Mesenchymal stem cell (in vitro differentiated cells and primary cell): Measurements from ENCODE around the gene SAP25.

Experiments used
- DNase-seq: peaks from one replicate; pipeline ENCODE4 v3.0.0-alpha.2; 2013
- H2AFZ ChIP-seq: one replicate; pipeline ENCODE4 v1.6.1; 2013; ENCODE audit warnings: low read depth, mild to moderate bottlenecking, control low read depth, inconsistent platforms, low read length, moderate library complexity
- H2AK5ac ChIP-seq: 2 replicates; pipeline ENCODE4 v1.6.1; 2013; ENCODE audit warnings: low read length, moderate library complexity, mild to moderate bottlenecking, inconsistent platforms; ENCODE audit not compliant: severe bottlenecking
- H2BK120ac ChIP-seq: one replicate; pipeline ENCODE4 v1.6.1; 2013; ENCODE audit warnings: low read depth, mild to moderate bottlenecking, inconsistent platforms, low read length, moderate library complexity
- H2BK12ac ChIP-seq, 2 experiments: one replicate each; pipeline ENCODE4 v1.6.1; 2013; ENCODE audit warnings: inconsistent platforms in 2 of 2, low read length in 2 of 2, mild to moderate bottlenecking in 2 of 2, moderate library complexity in 2 of 2, control low read depth in 1 of 2
- H2BK15ac ChIP-seq: one replicate; pipeline ENCODE4 v1.6.1; 2013; ENCODE audit warnings: mild to moderate bottlenecking, low read depth, inconsistent platforms; ENCODE audit not compliant: poor library complexity, severe bottlenecking
- H2BK5ac ChIP-seq: 2 replicates; pipeline ENCODE4 v1.6.1; 2013; ENCODE audit warnings: low read depth, mild to moderate bottlenecking, low read length, control low read depth, inconsistent platforms; ENCODE audit not compliant: poor library complexity, severe bottlenecking
- H3K14ac ChIP-seq, 2 experiments: one replicate each; pipeline ENCODE4 v1.6.1; 2013; ENCODE audit warnings: inconsistent platforms in 2 of 2, low read length in 2 of 2, control low read depth in 1 of 2, mild to moderate bottlenecking in 1 of 2, moderate library complexity in 1 of 2
- H3K18ac ChIP-seq, 2 experiments: one replicate each; pipeline ENCODE4 v1.6.1; 2013; ENCODE audit warnings: inconsistent platforms in 2 of 2, low read length in 2 of 2, control low read depth in 1 of 2, low read depth in 1 of 2, mild to moderate bottlenecking in 1 of 2
- H3K23ac ChIP-seq, 2 experiments: one replicate each; pipeline ENCODE4 v1.6.1; 2013; ENCODE audit warnings: inconsistent platforms in 2 of 2, low read length in 2 of 2, mild to moderate bottlenecking in 2 of 2, moderate library complexity in 2 of 2, control low read depth in 1 of 2
- H3K27ac ChIP-seq: 2 replicates; pipeline ENCODE4 v1.5.1; 2013; ENCODE audit warnings: mild to moderate bottlenecking, moderate library complexity, low read length, control low read depth, inconsistent platforms; ENCODE audit not compliant: poor library complexity, severe bottlenecking
- H3K27me3 ChIP-seq, 2 experiments: 2 replicates each; pipeline versions ENCODE4 v1.6.1 to v1.7.0; 2013; ENCODE audit warnings: low read length in 2 of 2, mild to moderate bottlenecking in 2 of 2, moderate library complexity in 2 of 2, control low read depth in 1 of 2, inconsistent platforms in 1 of 2; ENCODE audit not compliant: control insufficient read depth in 1 of 2, insufficient read depth in 1 of 2
- H3K36me3 ChIP-seq, 2 experiments: 2 replicates each; pipeline versions ENCODE4 v1.6.1 to v1.7.0; 2013; ENCODE audit warnings: low read length in 2 of 2, control low read depth in 1 of 2, inconsistent platforms in 1 of 2, low read depth in 1 of 2, mild to moderate bottlenecking in 1 of 2; ENCODE audit not compliant: insufficient read depth in 2 of 2, control insufficient read depth in 1 of 2
- H3K4ac ChIP-seq, 2 experiments: one replicate each; pipeline ENCODE4 v1.6.1; 2013; ENCODE audit warnings: inconsistent platforms in 2 of 2, low read length in 2 of 2, mild to moderate bottlenecking in 2 of 2, moderate library complexity in 2 of 2, control low read depth in 1 of 2, low read depth in 1 of 2
- H3K4me1 ChIP-seq: 2 replicates; pipeline ENCODE4 v1.6.1; 2013; ENCODE audit warnings: low read depth, low read length, control low read depth; ENCODE audit not compliant: control insufficient read depth, insufficient read depth
- H3K4me2 ChIP-seq: 2 replicates; pipeline ENCODE4 v1.6.1; 2013; ENCODE audit warnings: low read length, mild to moderate bottlenecking, inconsistent platforms; ENCODE audit not compliant: poor library complexity, severe bottlenecking
- H3K4me3 ChIP-seq, 2 experiments: 2 replicates each; pipeline versions ENCODE4 v1.5.1 to v1.7.0; 2013; ENCODE audit warnings: low read length in 2 of 2, mild to moderate bottlenecking in 2 of 2, control low read depth in 1 of 2, low read depth in 1 of 2; ENCODE audit not compliant: insufficient read depth in 1 of 2
- H3K79me1 ChIP-seq: replicated peaks from 2 replicates; pipeline ENCODE4 v1.6.1; 2013; ENCODE audit warnings: mild to moderate bottlenecking, control low read depth, low read length, inconsistent platforms; ENCODE audit not compliant: poor library complexity, severe bottlenecking
- H3K9ac ChIP-seq: 2 replicates; pipeline ENCODE4 v1.7.0; 2013; ENCODE audit warnings: mild to moderate bottlenecking, low read length, moderate library complexity
- H3K9me3 ChIP-seq: 2 replicates; pipeline ENCODE4 v1.7.0; 2013; ENCODE audit warnings: mild to moderate bottlenecking, low read length; ENCODE audit not compliant: control insufficient read depth
- H4K8ac ChIP-seq: one replicate; pipeline ENCODE4 v1.6.1; 2013; ENCODE audit warnings: inconsistent platforms, mild to moderate bottlenecking, low read length, moderate library complexity
- H4K91ac ChIP-seq: one replicate; pipeline ENCODE4 v1.6.1; 2013; ENCODE audit warnings: mild to moderate bottlenecking, low read length, inconsistent platforms
- WGBS: methylation state at CpG from one replicate; pipeline ENCODE4 v1.1.7; 2013; ENCODE audit warnings: mixed read lengths; 5-methylcytosine and 5-hydroxymethylcytosine counted together

The SAP25 gene

DNA sequence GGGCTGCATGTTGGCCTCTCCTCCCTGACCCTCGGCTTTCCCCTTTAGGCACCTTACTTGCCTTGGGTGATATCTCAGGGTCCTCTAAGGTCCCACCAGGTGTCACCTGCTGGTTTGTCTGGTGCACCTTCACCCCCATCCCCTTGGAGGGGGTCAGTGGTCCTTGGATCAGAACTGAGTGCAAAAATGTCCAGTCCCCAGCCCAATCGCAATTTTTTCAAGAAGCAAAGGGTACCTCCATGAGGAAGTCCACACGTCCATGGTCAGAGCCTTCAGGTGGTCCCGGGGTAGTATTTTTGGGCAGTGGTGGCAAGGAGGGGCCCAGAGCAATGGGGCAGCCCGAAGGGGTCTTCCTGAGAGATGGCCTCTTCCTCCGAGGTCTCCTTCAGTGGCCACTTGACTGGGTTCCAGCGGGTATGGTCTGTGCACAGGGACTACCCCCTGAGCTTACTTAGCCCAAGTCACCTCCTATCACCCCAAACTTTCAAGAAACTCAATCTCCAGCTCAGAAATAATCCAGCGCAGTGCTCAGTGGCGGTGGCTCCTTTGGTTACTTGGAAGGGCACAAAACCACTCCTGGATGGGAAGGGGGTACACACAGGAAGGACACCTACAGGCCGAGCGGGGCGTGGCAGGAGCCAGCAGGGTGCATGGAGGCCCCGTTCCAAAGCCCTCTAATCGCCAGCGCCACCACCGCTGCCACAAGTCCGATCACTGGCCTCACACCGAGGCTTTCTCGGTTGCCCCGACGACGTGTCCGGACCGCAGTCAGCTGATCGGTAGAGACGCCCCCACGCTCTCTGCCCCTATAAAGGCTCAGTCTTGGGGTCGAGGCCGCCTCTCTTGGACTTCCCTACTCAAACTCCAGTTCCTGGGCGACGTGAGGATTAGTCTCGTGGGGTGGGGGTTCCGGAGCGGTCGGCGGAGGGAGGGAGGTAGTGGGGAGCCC is 4.5 kb downstream of the SAP25 start:
- Histone ChIP-seq H2BK5ac (no peak overlapping the region), H2AK5ac (no peak overlapping the region), H3K4me2 (peak overlapping the region; percentile 82), H3K9me3 (no peaks in the 10 kb centered on the region), H4K8ac (peak overlapping the region; percentile 88), H3K18ac (peak overlapping the region; percentile 73 to 93), H2BK15ac (peak overlapping the region; percentile 85), H3K9ac (peak overlapping the region; percentile 36), H3K4me3 (peak overlapping the region; percentile 24 to 60), H3K23ac (no peak overlapping the region), H2AFZ (peak overlapping the region; percentile 54), H3K4ac (peak overlapping the region in 1 of 2 experiments; percentile 84), H3K27me3 (peaks cover 7 to 17% of the 10 kb centered on the region in 2 experiments), H2BK12ac (peak overlapping the region in 1 of 2 experiments; percentile 68), H4K91ac (peak overlapping the region; percentile 80), H2BK120ac (no peak overlapping the region), H3K36me3 (peaks cover 0 to 25% of the 10 kb centered on the region in 2 experiments), H3K14ac (no peak overlapping the region), H3K27ac (no peak overlapping the region), H3K79me1 (peaks cover 2% of the 10 kb centered on the region), H3K4me1 (peaks cover 43% of the 10 kb centered on the region)
- 25% methylated on average over 36 of the region's 36 CpGs for WGBS
- DNase-seq = peak; percentile 71

DNA sequence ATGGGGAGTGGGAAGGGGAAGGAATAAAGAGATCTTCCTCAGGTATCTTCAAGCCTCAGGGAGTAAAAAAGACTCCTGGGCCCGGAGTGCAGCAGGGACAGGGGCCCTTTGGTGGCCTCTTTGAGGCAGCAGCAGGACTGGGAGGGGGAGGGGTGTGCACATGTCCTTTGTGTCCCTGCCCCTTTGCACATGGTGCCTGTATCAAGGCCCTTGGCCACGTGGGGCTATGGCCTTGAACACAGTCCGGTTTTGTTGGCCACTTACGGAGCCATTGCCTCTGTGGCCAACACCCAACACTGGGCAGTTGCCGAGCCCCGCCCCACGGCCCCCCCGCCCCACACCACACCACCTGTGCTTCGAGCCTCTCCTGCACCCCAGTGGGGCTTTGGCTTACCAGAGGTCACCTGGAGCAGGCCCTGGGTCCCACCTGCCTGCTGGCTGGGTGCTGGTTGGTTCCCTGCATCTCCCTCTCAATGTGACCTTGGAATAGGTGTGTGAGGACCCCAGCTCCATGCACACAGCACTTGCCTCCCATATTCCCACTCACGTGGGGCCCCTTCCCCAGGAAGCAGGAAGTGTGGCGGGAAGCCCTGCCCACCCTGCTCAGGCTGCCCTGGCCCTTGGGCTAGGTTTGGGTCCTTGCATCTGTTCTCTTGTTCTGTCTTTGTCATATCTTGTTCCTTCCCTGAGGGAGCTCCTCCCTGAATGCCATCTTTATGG is 5.4 kb downstream of the SAP25 start:
- Histone ChIP-seq H2BK12ac (peak overlapping the region in 1 of 2 experiments; percentile 10), H3K4me2 (no peak overlapping the region), H2AFZ (no peak overlapping the region), H3K4ac (no peak overlapping the region), H3K27ac (no peak overlapping the region), H3K9ac (no peak overlapping the region), H2BK5ac (no peak overlapping the region), H2AK5ac (no peak overlapping the region), H3K23ac (no peak overlapping the region), H3K4me1 (peaks cover 43% of the 10 kb centered on the region), H3K4me3 (no peak overlapping the region), H3K9me3 (no peaks in the 10 kb centered on the region), H2BK15ac (no peak overlapping the region), H3K36me3 (peaks cover 2 to 19% of the 10 kb centered on the region in 2 experiments), H3K14ac (no peak overlapping the region), H3K27me3 (peaks cover 7 to 17% of the 10 kb centered on the region in 2 experiments), H4K91ac (no peak overlapping the region), H3K18ac (no peak overlapping the region), H4K8ac (peak overlapping the region; percentile 15), H2BK120ac (no peak overlapping the region), H3K79me1 (no peaks in the 10 kb centered on the region)
- DNase-seq = no peak
- WGBS = 83% methylated on average over 9 of the region's 11 CpGs

- DNase-seq = no peak
- H3K4me1 ChIP-seq = peaks cover 42% of the 10 kb centered on the region
- H3K27me3 ChIP-seq = peaks cover 7 to 17% of the 10 kb centered on the region in 2 experiments
- no peak overlapping the region for H3K27ac ChIP-seq
- no peaks in the 10 kb centered on the region for H3K79me1 ChIP-seq
- no peak overlapping the region for H2BK5ac ChIP-seq
- H2AFZ ChIP-seq = no peak overlapping the region
- H3K4me2 ChIP-seq = no peak overlapping the region
- no peak overlapping the region for H4K91ac ChIP-seq
- H3K14ac ChIP-seq = peak overlapping the region in 1 of 2 experiments; percentile 84
- H2BK12ac ChIP-seq = peak overlapping the region in 1 of 2 experiments; percentile 21
- H2BK120ac ChIP-seq = no peak overlapping the region
- no peak overlapping the region for H4K8ac ChIP-seq
- no peak overlapping the region for H3K9ac ChIP-seq
- H3K9me3 ChIP-seq = no peaks in the 10 kb centered on the region
- H2BK15ac ChIP-seq = no peak overlapping the region
- H3K23ac ChIP-seq = no peak overlapping the region
- H3K4me3 ChIP-seq = no peak overlapping the region
- peak overlapping the region in 1 of 2 experiments; percentile 71 for H3K18ac ChIP-seq
- H3K36me3 ChIP-seq = peaks cover 7 to 19% of the 10 kb centered on the region in 2 experiments
- 62% methylated on average over 3 of the region's 3 CpGs for WGBS
- H2AK5ac ChIP-seq = no peak overlapping the region
- H3K4ac ChIP-seq = no peak overlapping the region
These were observed 5.9 kb downstream of the SAP25 start for GRCh38 chr7:100567751-100568175.
